ENCODE measurements around the gene KIF2C.
A peak's percentile ranks its signal among the peaks of the same experiment; 100 is the strongest.

DNA sequence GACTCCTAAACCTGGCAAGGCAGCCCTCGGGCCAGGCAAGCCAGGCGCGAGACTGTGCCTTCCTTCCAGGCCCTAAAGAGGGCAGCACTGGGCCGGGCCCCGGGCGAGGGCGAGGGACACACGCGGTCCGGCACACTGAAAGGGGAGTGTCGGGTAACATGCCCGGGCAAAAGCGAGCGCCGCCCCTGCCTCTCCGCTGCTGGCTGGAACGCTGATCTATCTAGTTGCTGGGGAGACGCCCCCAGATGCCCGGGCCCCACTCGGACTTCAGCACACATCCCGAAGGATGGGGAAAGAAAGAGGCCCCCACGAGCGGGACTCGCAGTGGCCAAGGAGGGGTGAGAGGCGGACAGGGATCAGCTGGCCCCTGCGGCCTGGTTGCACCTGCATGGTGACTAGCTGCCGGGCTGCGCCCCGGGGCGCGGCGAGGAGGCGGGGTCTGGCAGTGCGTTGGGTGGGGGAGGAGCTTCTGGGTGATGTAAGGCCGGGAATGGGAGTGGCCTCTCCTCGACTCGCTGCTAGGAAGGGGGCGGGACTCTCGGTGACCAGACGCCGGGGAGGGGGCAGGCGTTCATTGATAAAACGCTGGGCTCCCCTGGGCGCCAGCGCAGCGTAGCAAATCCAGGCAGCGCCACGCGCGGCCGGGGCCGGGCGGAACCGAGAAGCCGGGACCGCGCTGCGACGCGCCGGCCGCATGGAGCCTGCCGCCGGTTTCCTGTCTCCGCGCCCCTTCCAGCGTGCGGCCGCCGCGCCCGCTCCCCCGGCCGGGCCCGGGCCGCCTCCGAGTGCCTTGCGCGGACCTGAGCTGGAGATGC is 60.3 kb downstream of the KIF2C start, which contains the start of gene PLK3:
- TF ChIP-seq ZNF140 (CRISPR knock-in tag; IDR thresholded peaks at IDR 0.05) (no peak), POLR2A (conservative IDR thresholded peaks at IDR 0.05) (peak; percentile 91), FOXJ3 (CRISPR knock-in tag; IDR thresholded peaks at IDR 0.05) (no peak), FOXM1 (IDR thresholded peaks at IDR 0.05; ENCODE audit: low read depth) (no peak), FOXM1 (CRISPR knock-in tag; IDR thresholded peaks at IDR 0.05; ENCODE audit: low read depth) (no peak; the same call in none of the 2 replicates), RBBP5 (IDR thresholded peaks at IDR 0.05; ENCODE audit: borderline replicate concordance, insufficient read depth, low read length, poor library complexity, severe bottlenecking) (peak; percentile 43), ZNF717 (CRISPR knock-in tag; IDR thresholded peaks at IDR 0.05) (no peak)
- TF ChIP-seq, protein P1, sequence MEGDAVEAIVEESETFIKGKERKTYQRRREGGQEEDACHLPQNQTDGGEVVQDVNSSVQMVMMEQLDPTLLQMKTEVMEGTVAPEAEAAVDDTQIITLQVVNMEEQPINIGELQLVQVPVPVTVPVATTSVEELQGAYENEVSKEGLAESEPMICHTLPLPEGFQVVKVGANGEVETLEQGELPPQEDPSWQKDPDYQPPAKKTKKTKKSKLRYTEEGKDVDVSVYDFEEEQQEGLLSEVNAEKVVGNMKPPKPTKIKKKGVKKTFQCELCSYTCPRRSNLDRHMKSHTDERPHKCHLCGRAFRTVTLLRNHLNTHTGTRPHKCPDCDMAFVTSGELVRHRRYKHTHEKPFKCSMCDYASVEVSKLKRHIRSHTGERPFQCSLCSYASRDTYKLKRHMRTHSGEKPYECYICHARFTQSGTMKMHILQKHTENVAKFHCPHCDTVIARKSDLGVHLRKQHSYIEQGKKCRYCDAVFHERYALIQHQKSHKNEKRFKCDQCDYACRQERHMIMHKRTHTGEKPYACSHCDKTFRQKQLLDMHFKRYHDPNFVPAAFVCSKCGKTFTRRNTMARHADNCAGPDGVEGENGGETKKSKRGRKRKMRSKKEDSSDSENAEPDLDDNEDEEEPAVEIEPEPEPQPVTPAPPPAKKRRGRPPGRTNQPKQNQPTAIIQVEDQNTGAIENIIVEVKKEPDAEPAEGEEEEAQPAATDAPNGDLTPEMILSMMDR (IDR thresholded peaks at IDR 0.05 in 2 of 3, conservative IDR thresholded peaks at IDR 0.05 in 1 of 3; ENCODE audit: insufficient read depth in 2 of 3, low read depth in 1 of 3, low read length in 3 of 3) = peak; percentile 94 to 96 (median 95)
- TF ChIP-seq, protein P2, sequence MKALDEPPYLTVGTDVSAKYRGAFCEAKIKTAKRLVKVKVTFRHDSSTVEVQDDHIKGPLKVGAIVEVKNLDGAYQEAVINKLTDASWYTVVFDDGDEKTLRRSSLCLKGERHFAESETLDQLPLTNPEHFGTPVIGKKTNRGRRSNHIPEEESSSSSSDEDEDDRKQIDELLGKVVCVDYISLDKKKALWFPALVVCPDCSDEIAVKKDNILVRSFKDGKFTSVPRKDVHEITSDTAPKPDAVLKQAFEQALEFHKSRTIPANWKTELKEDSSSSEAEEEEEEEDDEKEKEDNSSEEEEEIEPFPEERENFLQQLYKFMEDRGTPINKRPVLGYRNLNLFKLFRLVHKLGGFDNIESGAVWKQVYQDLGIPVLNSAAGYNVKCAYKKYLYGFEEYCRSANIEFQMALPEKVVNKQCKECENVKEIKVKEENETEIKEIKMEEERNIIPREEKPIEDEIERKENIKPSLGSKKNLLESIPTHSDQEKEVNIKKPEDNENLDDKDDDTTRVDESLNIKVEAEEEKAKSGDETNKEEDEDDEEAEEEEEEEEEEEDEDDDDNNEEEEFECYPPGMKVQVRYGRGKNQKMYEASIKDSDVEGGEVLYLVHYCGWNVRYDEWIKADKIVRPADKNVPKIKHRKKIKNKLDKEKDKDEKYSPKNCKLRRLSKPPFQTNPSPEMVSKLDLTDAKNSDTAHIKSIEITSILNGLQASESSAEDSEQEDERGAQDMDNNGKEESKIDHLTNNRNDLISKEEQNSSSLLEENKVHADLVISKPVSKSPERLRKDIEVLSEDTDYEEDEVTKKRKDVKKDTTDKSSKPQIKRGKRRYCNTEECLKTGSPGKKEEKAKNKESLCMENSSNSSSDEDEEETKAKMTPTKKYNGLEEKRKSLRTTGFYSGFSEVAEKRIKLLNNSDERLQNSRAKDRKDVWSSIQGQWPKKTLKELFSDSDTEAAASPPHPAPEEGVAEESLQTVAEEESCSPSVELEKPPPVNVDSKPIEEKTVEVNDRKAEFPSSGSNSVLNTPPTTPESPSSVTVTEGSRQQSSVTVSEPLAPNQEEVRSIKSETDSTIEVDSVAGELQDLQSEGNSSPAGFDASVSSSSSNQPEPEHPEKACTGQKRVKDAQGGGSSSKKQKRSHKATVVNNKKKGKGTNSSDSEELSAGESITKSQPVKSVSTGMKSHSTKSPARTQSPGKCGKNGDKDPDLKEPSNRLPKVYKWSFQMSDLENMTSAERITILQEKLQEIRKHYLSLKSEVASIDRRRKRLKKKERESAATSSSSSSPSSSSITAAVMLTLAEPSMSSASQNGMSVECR (CRISPR knock-in tag; IDR thresholded peaks at IDR 0.05) = peak; percentile 96
- TF ChIP-seq, protein P3, sequence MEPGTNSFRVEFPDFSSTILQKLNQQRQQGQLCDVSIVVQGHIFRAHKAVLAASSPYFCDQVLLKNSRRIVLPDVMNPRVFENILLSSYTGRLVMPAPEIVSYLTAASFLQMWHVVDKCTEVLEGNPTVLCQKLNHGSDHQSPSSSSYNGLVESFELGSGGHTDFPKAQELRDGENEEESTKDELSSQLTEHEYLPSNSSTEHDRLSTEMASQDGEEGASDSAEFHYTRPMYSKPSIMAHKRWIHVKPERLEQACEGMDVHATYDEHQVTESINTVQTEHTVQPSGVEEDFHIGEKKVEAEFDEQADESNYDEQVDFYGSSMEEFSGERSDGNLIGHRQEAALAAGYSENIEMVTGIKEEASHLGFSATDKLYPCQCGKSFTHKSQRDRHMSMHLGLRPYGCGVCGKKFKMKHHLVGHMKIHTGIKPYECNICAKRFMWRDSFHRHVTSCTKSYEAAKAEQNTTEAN (CRISPR knock-in tag; IDR thresholded peaks at IDR 0.05) = no peak

Data from K562 (cell line).